Measurements from ENCODE around the gene KLB.
"Not testable (repeated sequence)": the region's sequence is repeated elsewhere in the genome, so short reads cannot be mapped to it uniquely, and the experiment has no call there.

Gene KLB

DNA sequence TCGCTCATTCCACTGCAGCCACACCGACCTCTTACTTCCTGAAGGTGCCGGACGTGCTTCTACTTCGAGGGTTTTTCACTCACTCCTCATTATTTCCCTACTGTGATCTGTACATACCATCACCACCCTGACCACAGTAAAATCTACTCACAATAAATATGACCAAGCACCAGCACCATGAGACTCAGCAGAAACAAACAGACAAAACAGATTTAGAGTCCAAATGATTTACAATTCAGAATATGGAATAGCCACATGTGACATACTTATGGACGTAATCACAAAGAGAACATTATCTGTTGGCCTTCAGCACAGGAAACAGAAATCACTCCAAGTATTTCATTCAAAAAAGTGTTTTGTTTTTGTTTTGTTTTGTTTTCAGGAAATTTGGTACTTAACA is 16.1 kb upstream of the KLB start:
- no peak for DNase-seq (ENCODE audit: low read depth)
- no peak for TF ChIP-seq CTCF (conservative IDR thresholded peaks at IDR 0.05; ENCODE audit: control insufficient read depth, insufficient read depth, low read depth, low read length)
- H3K4me3 ChIP-seq (ENCODE audit: control insufficient read depth, low read depth, low read length) = no peak overlapping the region

- TF ChIP-seq CTCF (conservative IDR thresholded peaks at IDR 0.05; ENCODE audit: control insufficient read depth, insufficient read depth, low read depth, low read length) = no peak
- DNase-seq (ENCODE audit: low read depth) = no peak
- H3K4me3 ChIP-seq (ENCODE audit: control insufficient read depth, low read depth, low read length) = no peak overlapping the region
Observed at GRCh38 chr4:39394706-39395105, 12.0 kb upstream of the KLB start.

- not testable (repeated sequence) for DNase-seq (ENCODE audit: low read depth); H3K4me3 ChIP-seq (ENCODE audit: control insufficient read depth, low read depth, low read length)
Observed at GRCh38 chr4:39401640-39402039, 5.1 kb upstream of the KLB start.

DNA sequence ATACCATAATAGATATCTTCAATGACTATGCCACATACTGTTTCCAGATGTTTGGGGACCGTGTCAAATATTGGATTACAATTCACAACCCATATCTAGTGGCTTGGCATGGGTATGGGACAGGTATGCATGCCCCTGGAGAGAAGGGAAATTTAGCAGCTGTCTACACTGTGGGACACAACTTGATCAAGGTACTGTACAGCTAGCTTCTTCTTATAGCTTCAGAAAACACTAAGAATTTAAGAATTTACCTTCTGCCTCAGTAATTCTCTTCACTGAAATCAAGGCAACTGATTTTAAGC is 805 bp downstream of the KLB start:
- H3K4me3 ChIP-seq (ENCODE audit: control insufficient read depth, low read depth, low read length) = no peak overlapping the region
- TF ChIP-seq CTCF (conservative IDR thresholded peaks at IDR 0.05; ENCODE audit: control insufficient read depth, insufficient read depth, low read depth, low read length) = no peak
- DNase-seq (ENCODE audit: low read depth) = no peak

- H3K4me3 ChIP-seq (ENCODE audit: control insufficient read depth, low read depth, low read length) = no peak overlapping the region
- peak; percentile 24 for TF ChIP-seq CTCF (conservative IDR thresholded peaks at IDR 0.05; ENCODE audit: control insufficient read depth, insufficient read depth, low read depth, low read length)
- DNase-seq (ENCODE audit: low read depth) = peak; percentile 21
Observed at GRCh38 chr4:39410415-39410814, 3.7 kb downstream of the KLB start.

DNA sequence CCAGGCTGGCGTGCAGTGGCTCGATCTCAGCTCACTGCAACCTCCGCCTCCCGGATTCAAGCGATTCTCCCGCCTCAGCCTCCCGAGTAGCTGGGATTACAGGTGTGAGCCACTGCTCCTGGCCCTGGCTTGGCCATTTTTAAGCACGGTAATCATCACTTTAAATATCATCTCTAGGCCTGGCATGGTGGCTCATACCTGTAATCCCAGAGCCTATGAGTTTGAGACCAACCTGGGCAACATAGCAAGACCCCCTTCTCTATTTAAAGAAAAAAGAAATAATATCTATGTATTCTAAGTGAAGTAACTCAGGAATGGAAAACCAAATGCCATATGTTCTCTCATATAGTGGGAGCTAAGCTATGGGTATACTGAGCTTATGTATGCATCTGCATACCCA is 4.8 kb downstream of the KLB start:
- DNase-seq (ENCODE audit: low read depth); H3K4me3 ChIP-seq (ENCODE audit: control insufficient read depth, low read depth, low read length): not testable (repeated sequence)

DNA sequence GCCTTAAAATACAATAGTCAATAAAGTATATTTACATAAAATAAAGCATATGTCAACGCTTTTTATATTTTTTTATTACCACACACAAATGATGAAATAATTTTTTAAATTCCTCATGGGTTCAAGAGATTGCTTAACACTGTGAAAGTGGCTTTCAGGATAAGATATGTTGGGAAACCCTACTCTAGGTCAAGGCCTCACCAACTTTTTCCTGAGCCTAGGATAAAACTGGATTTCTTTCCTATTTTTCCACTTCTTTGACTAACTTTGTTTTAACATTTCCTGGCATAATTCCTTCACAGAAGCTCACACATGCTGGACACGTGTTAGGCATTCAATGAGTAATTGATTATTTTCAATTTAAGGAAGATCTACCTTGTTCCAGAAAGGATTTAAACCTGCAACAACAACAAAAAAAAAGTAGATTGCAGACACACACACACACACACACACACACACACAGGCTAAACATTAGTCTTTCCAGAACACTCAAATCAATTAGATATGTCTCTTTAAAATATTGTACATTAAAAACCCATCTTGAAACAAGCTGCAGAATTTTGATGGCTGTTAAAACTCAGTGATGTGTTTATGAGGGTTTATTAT is 9.1 kb downstream of the KLB start:
- peak; percentile 12 for DNase-seq (ENCODE audit: low read depth)
- no peak overlapping the region for H3K4me3 ChIP-seq (ENCODE audit: control insufficient read depth, low read depth, low read length)
- no peak for TF ChIP-seq CTCF (conservative IDR thresholded peaks at IDR 0.05; ENCODE audit: control insufficient read depth, insufficient read depth, low read depth, low read length)

- TF ChIP-seq CTCF (conservative IDR thresholded peaks at IDR 0.05; ENCODE audit: control insufficient read depth, insufficient read depth, low read depth, low read length) = no peak
- DNase-seq (ENCODE audit: low read depth) = no peak
Observed at GRCh38 chr4:39422247-39422646, 15.5 kb downstream of the KLB start.

GRCh38 chr4:39425297-39425696 is 18.6 kb downstream of the KLB start:
- not testable (repeated sequence) for DNase-seq (ENCODE audit: low read depth); H3K4me3 ChIP-seq (ENCODE audit: control insufficient read depth, low read depth, low read length)

More at GRCh38 chr4:39422247-39422646, 15.5 kb downstream of the KLB start:
- H3K4me3 ChIP-seq (ENCODE audit: control insufficient read depth, low read depth, low read length) = no peak overlapping the region

Data from fibroblast of mammary gland (primary cell).